Neuronal stem cell (in vitro differentiated cells): ENCODE measurements around the gene LPP.

ENCODE experiments used
- DNase-seq: peaks from one replicate; pipeline ENCODE4 v3.0.0-alpha.2; 2013; ENCODE audit warnings: low spot score
- H2AFZ ChIP-seq: one replicate; pipeline ENCODE4 v1.6.1; 2013; ENCODE audit warnings: mild to moderate bottlenecking, low read length, inconsistent platforms
- H2AK5ac ChIP-seq: 2 replicates; pipeline ENCODE4 v1.6.1; 2013; ENCODE audit warnings: low read depth, mild to moderate bottlenecking, inconsistent platforms, low read length, moderate library complexity, mixed read lengths
- H2BK120ac ChIP-seq: 2 replicates; pipeline ENCODE4 v1.6.1; 2013; ENCODE audit warnings: low read depth, mild to moderate bottlenecking, inconsistent platforms, low read length, moderate library complexity, mixed read lengths
- H2BK12ac ChIP-seq: one replicate; pipeline ENCODE4 v1.6.1; 2013; ENCODE audit warnings: low read length, inconsistent platforms
- H2BK15ac ChIP-seq: 2 replicates; pipeline ENCODE4 v1.6.1; 2013; ENCODE audit warnings: mild to moderate bottlenecking, low read length, inconsistent platforms, mixed read lengths
- H2BK5ac ChIP-seq: one replicate; pipeline ENCODE4 v1.6.1; 2013; ENCODE audit warnings: inconsistent platforms, mild to moderate bottlenecking, low read length, moderate library complexity
- H3K14ac ChIP-seq: one replicate; pipeline ENCODE4 v1.6.1; 2013; ENCODE audit warnings: low read length, inconsistent platforms
- H3K18ac ChIP-seq: 2 replicates; pipeline ENCODE4 v1.6.1; 2013; ENCODE audit warnings: low read length, inconsistent platforms
- H3K23ac ChIP-seq: 2 replicates; pipeline ENCODE4 v1.6.1; 2013; ENCODE audit warnings: low read depth, mild to moderate bottlenecking, mixed read lengths, low read length, inconsistent platforms; ENCODE audit not compliant: poor library complexity
- H3K27ac ChIP-seq: replicated peaks from 3 replicates; pipeline ENCODE4 v1.5.1; 2013; ENCODE audit warnings: low read length, inconsistent platforms
- H3K27me3 ChIP-seq, 3 experiments: 2 replicates each; pipeline ENCODE4 v1.6.1; 2013; ENCODE audit warnings: low read length in 3 of 3, mild to moderate bottlenecking in 2 of 3, inconsistent platforms in 1 of 3, low read depth in 1 of 3, mixed read lengths in 1 of 3, moderate library complexity in 1 of 3; ENCODE audit not compliant: control insufficient read depth in 3 of 3, insufficient read depth in 3 of 3
- H3K36me3 ChIP-seq, 2 donors: replicated peaks in 1 of 2; 2 replicates each; pipeline ENCODE4 v1.6.1; 2013; ENCODE audit warnings: low read length in 2 of 2; ENCODE audit not compliant: control insufficient read depth in 2 of 2, insufficient read depth in 2 of 2
- H3K4ac ChIP-seq: 2 replicates; pipeline ENCODE4 v1.6.1; 2013; ENCODE audit warnings: inconsistent platforms, mild to moderate bottlenecking, low read length, moderate library complexity
- H3K4me1 ChIP-seq, 2 donors: 1 replicate in 1 of 2; 2 replicates in 1 of 2; pipeline ENCODE4 v1.6.1; 2013; ENCODE audit warnings: low read length in 2 of 2, low read depth in 1 of 2; ENCODE audit not compliant: control insufficient read depth in 2 of 2, insufficient read depth in 1 of 2
- H3K4me2 ChIP-seq: one replicate; pipeline ENCODE4 v1.6.1; 2013; ENCODE audit warnings: mild to moderate bottlenecking, low read length, inconsistent platforms; ENCODE audit not compliant: insufficient read depth, poor library complexity, severe bottlenecking
- H3K4me3 ChIP-seq, 2 donors: 2 replicates each; pipeline ENCODE4 v1.5.1; 2013; ENCODE audit warnings: low read length in 2 of 2, mild to moderate bottlenecking in 2 of 2, inconsistent platforms in 1 of 2, moderate library complexity in 1 of 2
- H3K79me1 ChIP-seq: one replicate; pipeline ENCODE4 v1.6.1; 2013; ENCODE audit warnings: low read depth, mild to moderate bottlenecking, inconsistent platforms, low read length, moderate library complexity
- H3K9ac ChIP-seq: one replicate; pipeline ENCODE4 v1.6.1; 2013; ENCODE audit warnings: mild to moderate bottlenecking, low read depth, low read length, inconsistent platforms; ENCODE audit not compliant: poor library complexity
- H3K9me3 ChIP-seq, 2 donors: replicated peaks in 1 of 2; 2 replicates each; pipeline versions ENCODE3 to v1.6.1; 2013; ENCODE audit warnings: low read length in 2 of 2, mild to moderate bottlenecking in 2 of 2, inconsistent platforms in 1 of 2, low read depth in 1 of 2, mixed read lengths in 1 of 2, moderate library complexity in 1 of 2; ENCODE audit not compliant: control insufficient read depth in 2 of 2, insufficient read depth in 1 of 2
- H4K8ac ChIP-seq: one replicate; pipeline ENCODE4 v1.6.1; 2013; ENCODE audit warnings: low read depth, mild to moderate bottlenecking, inconsistent platforms, low read length, moderate library complexity
- H4K91ac ChIP-seq: one replicate; pipeline ENCODE4 v1.6.1; 2013; ENCODE audit warnings: low read length, low read depth, mild to moderate bottlenecking, inconsistent platforms; ENCODE audit not compliant: poor library complexity
- WGBS, 2 donors: extraction: QIAGEN DNeasy Blood & Tissue Kit; methylation state at CpG; one replicate each; pipeline ENCODE4 v1.1.7; 2013; ENCODE audit warnings: missing lambda C conversion rate in 2 of 2, mixed read lengths in 1 of 2; ENCODE audit not compliant: insufficient read length in 2 of 2, insufficient replicate concordance in 1 of 2; ENCODE audit errors: extremely low coverage in 2 of 2; 5-methylcytosine and 5-hydroxymethylcytosine counted together

LPP gene

DNA sequence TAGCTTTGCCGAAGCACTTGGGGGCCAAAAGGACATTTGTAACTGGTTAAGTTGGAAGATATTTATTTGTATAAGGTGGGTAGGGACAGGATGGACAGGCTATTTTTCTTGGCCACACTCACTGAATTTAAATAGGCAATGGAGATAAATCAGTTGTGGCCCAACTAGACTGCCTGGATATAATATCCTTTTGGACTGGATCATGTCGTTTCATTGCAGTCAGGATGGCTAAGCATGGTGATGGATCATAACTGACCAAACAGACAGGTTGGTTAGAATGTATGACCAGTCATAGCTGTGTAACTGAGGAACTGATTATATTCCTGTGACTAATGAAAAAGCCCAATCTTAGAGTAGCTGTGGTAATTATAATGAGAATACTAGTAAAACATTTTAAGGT, 284.0 kb downstream of the LPP start:
- no peak overlapping the region for H2BK12ac ChIP-seq
- no peak overlapping the region for H3K4me2 ChIP-seq
- no peak overlapping the region for H3K9ac ChIP-seq
- H2BK15ac ChIP-seq: no peak overlapping the region
- no peak overlapping the region for H4K8ac ChIP-seq
- no peak overlapping the region for H3K4ac ChIP-seq
- H2BK120ac ChIP-seq: no peak overlapping the region
- H3K18ac ChIP-seq: no peak overlapping the region
- H2AFZ ChIP-seq: no peak overlapping the region
- no peak overlapping the region for H3K4me3 ChIP-seq
- H2AK5ac ChIP-seq: no peak overlapping the region
- no CpG with 5 or more reads among the region's 2 CpGs for WGBS, 2 donors
- no peak overlapping the region for H2BK5ac ChIP-seq
- H3K27ac ChIP-seq: no peak overlapping the region
- no peak overlapping the region for H3K14ac ChIP-seq
- H3K4me1 ChIP-seq: peaks cover 4 to 5% of the 10 kb centered on the region in 2 donors
- no peak overlapping the region for H4K91ac ChIP-seq
- no peaks in the 10 kb centered on the region for H3K27me3 ChIP-seq
- H3K79me1 ChIP-seq: no peaks in the 10 kb centered on the region
- H3K9me3 ChIP-seq: no peaks in the 10 kb centered on the region
- no peaks in the 10 kb centered on the region for H3K36me3 ChIP-seq
- no peak overlapping the region for H3K23ac ChIP-seq
- DNase-seq: no peak

DNA sequence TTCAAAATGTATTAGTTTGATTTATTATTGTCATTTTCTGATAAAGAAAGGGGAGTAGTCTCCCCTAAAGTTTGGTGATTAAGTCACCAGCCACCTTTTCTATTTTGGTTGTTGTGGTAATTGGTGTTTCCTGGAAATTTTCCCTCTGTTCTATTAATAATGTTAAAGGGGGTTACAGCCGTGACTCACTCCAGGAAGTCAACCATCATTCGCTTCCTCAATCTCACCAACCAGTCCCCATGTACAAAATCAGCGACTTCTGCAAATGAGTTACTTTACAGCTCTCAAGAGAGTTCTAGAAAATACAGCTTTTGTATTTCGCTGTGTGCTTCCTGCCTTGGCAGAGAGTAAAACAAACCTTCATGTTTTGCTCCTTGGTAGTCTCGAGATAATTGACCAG, 285.1 kb downstream of the LPP start:
- no peaks in the 10 kb centered on the region for H3K79me1 ChIP-seq
- no peak overlapping the region for H3K14ac ChIP-seq
- no peak for DNase-seq
- no peaks in the 10 kb centered on the region for H3K27me3 ChIP-seq
- H3K18ac ChIP-seq: no peak overlapping the region
- H2BK5ac ChIP-seq: no peak overlapping the region
- H3K4ac ChIP-seq: no peak overlapping the region
- no peaks in the 10 kb centered on the region for H3K36me3 ChIP-seq
- H3K4me2 ChIP-seq: no peak overlapping the region
- no peak overlapping the region for H2BK12ac ChIP-seq
- H2AK5ac ChIP-seq: no peak overlapping the region
- H3K23ac ChIP-seq: no peak overlapping the region
- H4K8ac ChIP-seq: no peak overlapping the region
- H2AFZ ChIP-seq: no peak overlapping the region
- H3K4me1 ChIP-seq: peaks cover 0 to 4% of the 10 kb centered on the region in 2 donors
- no peak overlapping the region for H2BK120ac ChIP-seq
- no peak overlapping the region for H3K9ac ChIP-seq
- WGBS, 2 donors: no CpG with 5 or more reads among the region's 5 CpGs
- no peak overlapping the region for H2BK15ac ChIP-seq
- no peak overlapping the region for H4K91ac ChIP-seq
- H3K4me3 ChIP-seq: no peak overlapping the region
- H3K27ac ChIP-seq: no peak overlapping the region
- H3K9me3 ChIP-seq: no peaks in the 10 kb centered on the region

DNA sequence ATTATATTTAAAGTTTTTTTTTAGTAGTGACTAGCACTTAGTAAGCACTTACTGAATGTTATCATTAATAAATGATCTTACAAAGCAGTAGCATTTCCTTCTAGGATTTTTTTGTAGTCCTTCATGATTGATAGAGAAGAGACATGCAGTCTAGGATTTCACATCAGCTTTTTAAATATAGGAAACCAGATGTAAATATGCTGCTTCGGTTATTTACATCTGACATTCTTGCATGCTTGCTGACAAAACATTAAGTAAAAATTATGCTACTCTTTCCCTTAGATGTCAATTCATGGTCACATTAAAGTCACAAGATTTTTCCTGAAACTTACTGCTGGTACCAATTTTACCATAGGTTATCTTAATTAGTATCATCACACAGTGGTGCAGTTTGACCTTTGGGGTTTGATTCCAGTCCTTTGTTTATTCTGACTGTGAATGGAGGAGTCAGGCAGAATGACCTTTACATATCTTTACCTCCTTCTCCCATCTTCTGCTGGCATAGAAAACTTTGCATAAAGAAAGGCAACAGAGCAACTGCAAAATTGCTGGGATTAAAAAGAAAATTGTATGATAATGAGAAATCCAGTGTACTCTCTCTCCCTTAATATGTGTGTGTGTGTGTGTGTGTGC, 286.5 kb downstream of the LPP start:
- H3K9me3 ChIP-seq: no peaks in the 10 kb centered on the region
- H2BK120ac ChIP-seq: no peak overlapping the region
- H2AK5ac ChIP-seq: no peak overlapping the region
- no peak overlapping the region for H3K27ac ChIP-seq
- H3K79me1 ChIP-seq: no peaks in the 10 kb centered on the region
- no peak overlapping the region for H2BK15ac ChIP-seq
- no peak overlapping the region for H3K14ac ChIP-seq
- no peak overlapping the region for H3K23ac ChIP-seq
- no peak overlapping the region for H2BK5ac ChIP-seq
- no peak overlapping the region for H3K4me3 ChIP-seq
- DNase-seq: no peak
- H3K4me2 ChIP-seq: no peak overlapping the region
- no peak overlapping the region for H3K18ac ChIP-seq
- H3K9ac ChIP-seq: no peak overlapping the region
- H3K4me1 ChIP-seq: peaks cover 0 to 4% of the 10 kb centered on the region in 2 donors
- no CpG with 5 or more reads among the region's 1 CpG for WGBS, 2 donors
- no peak overlapping the region for H4K91ac ChIP-seq
- no peaks in the 10 kb centered on the region for H3K36me3 ChIP-seq
- H4K8ac ChIP-seq: no peak overlapping the region
- H3K4ac ChIP-seq: no peak overlapping the region
- H2BK12ac ChIP-seq: no peak overlapping the region
- H2AFZ ChIP-seq: no peak overlapping the region
- no peaks in the 10 kb centered on the region for H3K27me3 ChIP-seq

DNA sequence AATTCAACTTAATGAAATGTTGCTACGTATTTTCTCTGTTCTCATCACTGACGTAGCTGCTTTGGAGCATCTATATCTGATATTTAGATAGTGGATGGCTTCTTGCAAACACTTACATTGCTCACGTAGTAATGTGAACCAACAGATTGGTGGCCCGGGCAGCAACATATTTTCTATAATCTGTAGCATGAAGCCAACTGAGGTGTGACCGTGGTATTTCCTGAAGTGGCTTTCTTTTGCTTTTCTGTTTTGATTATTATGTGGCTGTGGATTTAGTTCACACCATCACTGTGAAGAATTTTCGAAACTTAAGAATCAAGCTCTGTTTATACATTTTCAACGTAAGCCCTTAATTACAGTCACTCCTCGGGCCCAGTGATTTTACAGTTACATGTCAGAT, 288.5 kb downstream of the LPP start:
- no peak overlapping the region for H2BK15ac ChIP-seq
- no peak overlapping the region for H3K9ac ChIP-seq
- no peak overlapping the region for H2AFZ ChIP-seq
- H3K4ac ChIP-seq: no peak overlapping the region
- no peak for DNase-seq
- H2BK5ac ChIP-seq: no peak overlapping the region
- no peak overlapping the region for H4K91ac ChIP-seq
- no peak overlapping the region for H3K4me2 ChIP-seq
- no peaks in the 10 kb centered on the region for H3K79me1 ChIP-seq
- H3K14ac ChIP-seq: no peak overlapping the region
- no peak overlapping the region for H3K18ac ChIP-seq
- WGBS, 2 donors: no CpG with 5 or more reads among the region's 8 CpGs
- no peak overlapping the region for H2BK12ac ChIP-seq
- H3K36me3 ChIP-seq: no peaks in the 10 kb centered on the region
- no peak overlapping the region for H3K23ac ChIP-seq
- H3K27me3 ChIP-seq: no peaks in the 10 kb centered on the region
- H2AK5ac ChIP-seq: no peak overlapping the region
- no peak overlapping the region for H3K27ac ChIP-seq
- no peak overlapping the region for H2BK120ac ChIP-seq
- no peaks in the 10 kb centered on the region for H3K9me3 ChIP-seq
- H3K4me3 ChIP-seq: no peak overlapping the region
- no peaks in the 10 kb centered on the region for H3K4me1 ChIP-seq
- no peak overlapping the region for H4K8ac ChIP-seq
